HepG2 (cell line): ENCODE measurements around the gene PHACTR1. TPM values are rescaled to one million over a fixed set of nuclear protein-coding genes. Genes with fewer than 3 reads are reported as not detected.

Source experiments
- CEBPG ChIP-seq: IDR thresholded peaks from 2 replicates; pipeline ENCODE4 v1.6.1; 2016
- CREM ChIP-seq, 2 experiments: sonication (generic) in 1 of 2; formaldehyde crosslinking in 1 of 2; IDR thresholded peaks; 2 replicates each; pipeline versions ENCODE4 v1.4.0 to v1.6.1; 2016 to 2020; ENCODE audit warnings: antibody characterized with exemption in 1 of 2, mild to moderate bottlenecking in 1 of 2, missing genetic modification reagents in 1 of 2
- ETV5 ChIP-seq: IDR thresholded peaks from 2 replicates; pipeline ENCODE4 v1.6.1; 2018; ENCODE audit warnings: missing biosample characterization, missing genetic modification reagents, inconsistent platforms, borderline replicate concordance
- GATAD1 ChIP-seq: IDR thresholded peaks from 2 replicates; pipeline ENCODE4 v1.6.1; 2016; ENCODE audit warnings: missing genetic modification reagents, missing compliant biosample characterization
- GATAD2A ChIP-seq: IDR thresholded peaks from 2 replicates; pipeline ENCODE4 v1.6.1; 2016
- HMG20B ChIP-seq: conservative IDR thresholded peaks from 2 replicates; pipeline ENCODE4 v1.6.1; 2016; ENCODE audit warnings: missing genetic modification reagents, missing compliant biosample characterization
- HNF4A ChIP-seq: sonication (generic); formaldehyde crosslinking; IDR thresholded peaks from 2 replicates; pipeline ENCODE4 v1.4.0; 2020; ENCODE audit warnings: missing genetic modification reagents
- KDM5B ChIP-seq: sonication (generic); formaldehyde crosslinking; IDR thresholded peaks from 2 replicates; pipeline ENCODE4 v1.4.0; 2020; ENCODE audit warnings: missing genetic modification reagents, mild to moderate bottlenecking, borderline replicate concordance
- NCOA5 ChIP-seq: sonication (generic); formaldehyde crosslinking; IDR thresholded peaks from 2 replicates; pipeline ENCODE4 v1.4.0; 2020; ENCODE audit warnings: missing genetic modification reagents
- NCOR1 ChIP-seq: fragments of 200-600 bp; sonication (generic); IDR thresholded peaks from 2 replicates; pipeline ENCODE4 v1.7.0; 2017; ENCODE audit warnings: antibody characterized with exemption, low read length, borderline replicate concordance
- NFE2L1 ChIP-seq: sonication (generic); formaldehyde crosslinking; IDR thresholded peaks from 2 replicates; pipeline ENCODE4 v1.4.0; 2020; ENCODE audit warnings: missing genetic modification reagents, mild to moderate bottlenecking, borderline replicate concordance
- RNF219 ChIP-seq: sonication (generic); formaldehyde crosslinking; IDR thresholded peaks from 2 replicates; pipeline ENCODE4 v1.5.0; 2020; ENCODE audit warnings: mild to moderate bottlenecking, missing genetic modification reagents
- RXRA ChIP-seq: sonication (generic); formaldehyde crosslinking; IDR thresholded peaks from 2 replicates; pipeline ENCODE4 v1.5.1; 2020; ENCODE audit warnings: missing genetic modification reagents
- SP140L ChIP-seq: sonication (generic); formaldehyde crosslinking; IDR thresholded peaks from 2 replicates; pipeline ENCODE4 v1.4.0; 2020; ENCODE audit warnings: missing genetic modification reagents, borderline replicate concordance
- THYN1 ChIP-seq: sonication (generic); formaldehyde crosslinking; IDR thresholded peaks from 2 replicates; pipeline ENCODE4 v1.8.1; 2023; ENCODE audit warnings: low read depth, mild to moderate bottlenecking, moderate library complexity, missing genetic modification reagents, borderline replicate concordance
- ZC3H13 ChIP-seq: sonication (generic); formaldehyde crosslinking; IDR thresholded peaks from 2 replicates; pipeline ENCODE4 v1.8.1; 2023; ENCODE audit warnings: mild to moderate bottlenecking, missing genetic modification reagents, moderate library complexity
- ZKSCAN8 ChIP-seq: IDR thresholded peaks from 2 replicates; pipeline ENCODE4 v1.6.1; 2016; ENCODE audit warnings: borderline replicate concordance, missing genetic modification reagents, missing compliant biosample characterization
- ZMAT3 ChIP-seq: sonication (generic); formaldehyde crosslinking; conservative IDR thresholded peaks from 2 replicates; pipeline ENCODE4 v1.7.0; 2021; ENCODE audit warnings: missing genetic modification reagents
- ZNF543 ChIP-seq: sonication (generic); formaldehyde crosslinking; IDR thresholded peaks from 2 replicates; pipeline ENCODE4 v1.4.0; 2020; ENCODE audit warnings: mild to moderate bottlenecking, missing genetic modification reagents
- ZNF557 ChIP-seq: sonication (generic); formaldehyde crosslinking; IDR thresholded peaks from 2 replicates; pipeline ENCODE4 v1.4.0; 2020; ENCODE audit warnings: missing genetic modification reagents
- ZNF615 ChIP-seq: sonication (generic); formaldehyde crosslinking; IDR thresholded peaks from 2 replicates; pipeline ENCODE4 v1.5.0; 2020; ENCODE audit warnings: mild to moderate bottlenecking, missing genetic modification reagents, borderline replicate concordance
- ZNF775 ChIP-seq: sonication (generic); formaldehyde crosslinking; IDR thresholded peaks from 2 replicates; pipeline ENCODE4 v1.4.0; 2020; ENCODE audit warnings: missing genetic modification reagents, mild to moderate bottlenecking, moderate library complexity, borderline replicate concordance
- polyA plus RNA-seq, 8 experiments: library from polyadenylated mRNA; depleted of rRNA in 3 of 8; stranded (reverse) in 7 of 8; unstranded in 1 of 8; fragments of >200 nt; fragmentation: Illumina TruSeq in 4 of 8; extraction: Trizol in 4 of 8; gene quantifications; 2 replicates each; pipeline versions ENCODE4 v1.2.1 to v1.2.3, GENCODE V29; 2011 to 2016; ENCODE audit warnings: low read depth in 4 of 8, missing spikeins in 1 of 8, mixed read lengths in 1 of 8; ENCODE audit not compliant: insufficient read depth in 1 of 8
- total RNA-seq, 5 experiments: library from RNA; depleted of rRNA; stranded (reverse); fragments of >200 nt; fragmentation: Illumina TruSeq; extraction: Trizol; gene quantifications; 2 replicates each; pipeline ENCODE4 v1.2.3, GENCODE V29; 2016; ENCODE audit warnings: low read depth in 1 of 5

The PHACTR1 gene
- total and polyA plus RNA-seq, 2 of the 13 experiments (the other 11 are each of a cell fraction or from before 2014, with no cell fraction given), result 0.09 TPM; not detected in 1

- TF ChIP-seq RXRA (CRISPR knock-in tag), result peak; percentile 54; the same call in 1 of the 2 replicates
- peak; percentile 46; the same call in 1 of the 2 replicates for TF ChIP-seq GATAD2A (CRISPR knock-in tag)
- no peak for TF ChIP-seq KDM5B (CRISPR knock-in tag)
- no peak for TF ChIP-seq ZNF543 (CRISPR knock-in tag)
- TF ChIP-seq NFE2L1 (CRISPR knock-in tag), result no peak
- TF ChIP-seq CEBPG (CRISPR knock-in tag), result peak; percentile 59
- TF ChIP-seq RNF219 (CRISPR knock-in tag), result no peak
- TF ChIP-seq HNF4A (CRISPR knock-in tag), result peak; percentile 92
- no peak for TF ChIP-seq ZC3H13 (CRISPR knock-in tag)
- TF ChIP-seq ETV5, result peak; percentile 83
- TF ChIP-seq ZKSCAN8, result peak; percentile 61; the same call in 1 of the 2 replicates
- TF ChIP-seq ZMAT3 (CRISPR knock-in tag), result no peak
- peak; percentile 30; the same call in 1 of the 2 replicates for TF ChIP-seq GATAD1 (CRISPR knock-in tag)
- TF ChIP-seq ZNF615 (CRISPR knock-in tag), result no peak; the same call in 1 of the 2 replicates
- no peak for TF ChIP-seq THYN1 (CRISPR knock-in tag)
- TF ChIP-seq NCOA5, result no peak
- peak; percentile 73; the same call in 1 of the 2 replicates for TF ChIP-seq CREM (IDR thresholded peaks at IDR 0.05)
- TF ChIP-seq CREM (CRISPR knock-in tag; IDR thresholded peaks at IDR 0.05), result no peak
- TF ChIP-seq ZNF557, result no peak
- TF ChIP-seq SP140L (CRISPR knock-in tag), result 0 out of 2 replicates have a peak, but pooled peaks have one; percentile 76
- TF ChIP-seq ZNF775, result no peak
- peak; percentile 96 for TF ChIP-seq NCOR1
- 0 out of 2 replicates have a peak, but pooled peaks have one; percentile 60 for TF ChIP-seq HMG20B (CRISPR knock-in tag)
These were observed 573.3 kb downstream of the PHACTR1 start (continued) for GRCh38 chr6:13289789-13290318.
